ENCODE results near the gene CELA2B.
"Not testable (repeated sequence)": the region's sequence is repeated elsewhere in the genome, so short reads cannot be mapped to it uniquely, and the experiment has no call there.

The CELA2B gene

DNA sequence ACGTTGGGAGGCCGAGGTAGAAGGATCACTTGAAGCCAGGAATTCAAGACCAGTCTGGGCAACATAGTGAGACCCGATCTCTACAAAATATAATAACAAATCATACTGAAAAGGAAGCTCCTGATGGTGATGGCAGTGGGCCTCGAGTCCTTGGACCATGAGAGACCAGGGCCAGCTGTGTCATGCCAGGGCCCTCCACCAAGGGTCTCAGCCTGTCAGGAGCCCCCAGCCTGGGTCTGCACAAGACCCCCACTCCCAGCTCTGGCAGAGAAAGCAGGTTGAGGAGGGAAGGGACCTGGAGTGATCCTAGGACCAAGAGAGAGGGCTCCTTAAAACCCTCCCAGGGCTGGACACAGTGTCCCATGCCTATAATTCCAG, 44.3 kb upstream of the CELA2B start:
- TF ChIP-seq, protein P1, sequence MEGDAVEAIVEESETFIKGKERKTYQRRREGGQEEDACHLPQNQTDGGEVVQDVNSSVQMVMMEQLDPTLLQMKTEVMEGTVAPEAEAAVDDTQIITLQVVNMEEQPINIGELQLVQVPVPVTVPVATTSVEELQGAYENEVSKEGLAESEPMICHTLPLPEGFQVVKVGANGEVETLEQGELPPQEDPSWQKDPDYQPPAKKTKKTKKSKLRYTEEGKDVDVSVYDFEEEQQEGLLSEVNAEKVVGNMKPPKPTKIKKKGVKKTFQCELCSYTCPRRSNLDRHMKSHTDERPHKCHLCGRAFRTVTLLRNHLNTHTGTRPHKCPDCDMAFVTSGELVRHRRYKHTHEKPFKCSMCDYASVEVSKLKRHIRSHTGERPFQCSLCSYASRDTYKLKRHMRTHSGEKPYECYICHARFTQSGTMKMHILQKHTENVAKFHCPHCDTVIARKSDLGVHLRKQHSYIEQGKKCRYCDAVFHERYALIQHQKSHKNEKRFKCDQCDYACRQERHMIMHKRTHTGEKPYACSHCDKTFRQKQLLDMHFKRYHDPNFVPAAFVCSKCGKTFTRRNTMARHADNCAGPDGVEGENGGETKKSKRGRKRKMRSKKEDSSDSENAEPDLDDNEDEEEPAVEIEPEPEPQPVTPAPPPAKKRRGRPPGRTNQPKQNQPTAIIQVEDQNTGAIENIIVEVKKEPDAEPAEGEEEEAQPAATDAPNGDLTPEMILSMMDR (conservative IDR thresholded peaks at IDR 0.05): no peak
- TF ChIP-seq ZFX (IDR thresholded peaks at IDR 0.05): no peak
- no peak overlapping the region for H3K27ac ChIP-seq

DNA sequence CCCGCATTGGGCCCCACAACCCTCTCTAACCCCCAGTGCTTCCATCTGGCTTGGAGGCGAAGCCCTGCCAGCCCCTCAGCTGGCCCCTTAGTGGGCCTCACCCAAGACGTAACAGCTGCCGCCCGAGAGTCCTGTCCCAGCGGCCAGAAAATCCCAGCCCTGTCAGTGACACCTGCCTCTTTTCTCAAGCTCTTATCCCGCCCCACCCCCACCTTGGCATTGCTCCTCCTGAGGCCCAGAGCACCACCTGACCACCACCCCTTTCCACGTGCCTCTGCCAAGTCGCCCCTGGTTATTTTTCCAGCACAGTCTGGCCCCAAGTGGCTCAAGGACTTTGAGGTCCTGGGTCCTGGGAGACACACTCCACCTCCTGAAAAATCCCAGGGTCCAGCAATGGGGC, 43.6 kb upstream of the CELA2B start:
- TF ChIP-seq ZFX (IDR thresholded peaks at IDR 0.05): no peak
- TF ChIP-seq, protein P1 (conservative IDR thresholded peaks at IDR 0.05): no peak
- H3K27ac ChIP-seq: no peak overlapping the region

DNA sequence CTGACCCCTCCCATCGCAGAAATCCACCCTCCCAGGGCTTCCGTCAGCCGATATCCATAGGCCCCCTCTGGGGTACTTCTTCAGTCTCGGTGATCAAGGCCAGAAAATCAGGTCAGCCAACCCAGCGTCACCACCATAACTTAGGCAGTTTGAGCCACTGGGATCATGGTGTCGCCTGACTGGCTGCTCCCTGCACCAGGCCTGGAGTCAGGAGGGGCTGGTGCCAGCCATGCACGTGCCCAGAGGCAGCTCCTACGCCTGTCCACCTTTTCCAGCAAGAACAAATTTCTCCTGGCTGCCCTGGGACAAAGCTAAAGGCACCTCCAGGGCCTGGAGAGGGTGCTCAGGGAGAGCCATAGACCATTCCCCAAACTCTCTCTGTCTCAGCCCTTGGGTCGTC, 42.4 kb upstream of the CELA2B start:
- H3K27ac ChIP-seq: no peak overlapping the region
- TF ChIP-seq, protein P1 (conservative IDR thresholded peaks at IDR 0.05): no peak
- TF ChIP-seq ZFX (IDR thresholded peaks at IDR 0.05): no peak

DNA sequence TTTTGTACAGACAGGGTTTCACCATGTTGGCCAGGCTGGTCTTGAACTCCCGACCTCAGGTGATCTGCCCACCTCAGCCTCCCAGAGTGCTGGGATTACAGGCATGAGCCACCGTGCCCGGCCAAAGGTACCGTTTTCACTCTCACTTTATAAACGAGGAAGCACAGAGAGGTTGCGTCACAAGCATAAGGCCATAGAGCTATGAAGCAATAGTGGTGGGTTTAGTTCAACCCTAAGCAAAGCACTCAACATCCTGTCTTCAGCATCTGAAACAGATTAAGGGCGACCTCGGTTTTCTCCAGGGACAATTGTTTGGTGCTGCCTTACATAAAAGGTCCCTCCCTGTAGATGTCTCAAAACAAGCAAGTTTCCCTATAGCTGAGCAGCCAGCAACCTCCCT, 41.2 kb upstream of the CELA2B start:
- not testable (repeated sequence) for H3K27ac ChIP-seq

DNA sequence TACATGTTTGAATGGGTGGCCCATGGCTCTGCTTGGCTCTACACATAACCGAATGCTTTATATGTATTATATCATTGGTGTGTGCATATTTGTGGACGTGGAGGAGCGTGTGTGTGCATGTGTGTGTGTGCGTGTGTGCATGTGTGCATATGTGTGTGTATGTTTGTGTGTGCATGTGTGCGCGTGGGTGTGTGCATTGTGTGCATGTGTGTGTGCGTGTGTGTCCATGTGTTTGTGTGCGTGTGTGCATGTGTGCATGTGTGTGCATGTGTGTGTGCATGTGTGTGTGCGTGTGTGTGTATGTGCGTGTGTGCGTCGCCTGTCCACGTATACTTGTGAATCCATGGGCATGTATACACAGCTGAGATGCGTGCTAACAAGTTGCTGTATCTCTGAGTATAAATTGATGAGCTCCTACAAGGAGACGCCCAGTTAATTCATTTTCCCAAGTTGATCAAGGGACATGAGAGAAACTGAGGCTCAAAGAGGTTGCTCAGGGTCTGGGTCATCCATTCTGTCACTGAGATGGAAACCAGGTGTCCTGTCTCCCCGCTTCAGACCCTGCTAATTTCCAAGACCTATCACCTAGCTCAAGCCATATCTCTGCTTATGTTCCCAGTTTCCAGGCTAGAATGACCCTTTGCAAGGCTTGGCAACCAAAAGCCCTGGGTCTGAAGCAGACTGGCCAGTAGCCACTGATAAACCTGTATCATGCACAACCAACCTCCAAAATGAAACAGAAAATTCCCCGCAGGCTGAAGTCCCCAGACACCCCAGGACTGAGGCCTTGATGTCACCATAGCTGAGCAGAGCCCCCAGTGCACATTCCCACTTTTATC, 40.4 kb upstream of the CELA2B start:
- H3K27ac ChIP-seq: no peak overlapping the region
- TF ChIP-seq ZFX (IDR thresholded peaks at IDR 0.05): no peak
- TF ChIP-seq, protein P1 (conservative IDR thresholded peaks at IDR 0.05): no peak

DNA sequence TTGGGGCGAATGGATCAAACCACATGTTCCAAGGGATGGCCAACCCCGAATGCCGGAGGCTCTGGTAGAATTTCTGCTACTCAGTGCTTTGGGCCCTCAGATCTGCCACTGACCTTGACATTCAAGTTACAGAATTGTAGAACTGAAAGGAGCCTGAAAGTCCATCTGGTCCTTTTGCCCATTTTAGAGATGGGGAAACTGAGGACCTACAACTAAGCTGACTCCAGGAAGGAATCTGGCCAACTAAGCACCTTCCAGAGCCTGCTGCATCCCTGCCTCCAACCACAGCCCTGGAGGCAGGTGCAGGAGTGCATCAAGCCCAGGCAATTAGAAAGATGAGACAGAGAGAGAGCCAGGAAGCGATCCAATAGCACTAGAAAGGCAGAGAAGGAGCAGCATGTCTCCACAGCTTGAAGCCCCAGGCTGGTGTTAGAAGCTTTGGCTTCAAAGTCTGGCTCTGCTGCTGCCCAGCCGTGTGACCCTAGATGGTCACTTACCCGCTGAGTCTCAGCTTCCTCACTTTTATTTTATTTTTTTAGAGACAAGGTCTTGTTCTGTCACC, 38.9 kb upstream of the CELA2B start:
- no peak for TF ChIP-seq ZFX (IDR thresholded peaks at IDR 0.05)
- TF ChIP-seq, protein P1 (conservative IDR thresholded peaks at IDR 0.05): no peak

DNA sequence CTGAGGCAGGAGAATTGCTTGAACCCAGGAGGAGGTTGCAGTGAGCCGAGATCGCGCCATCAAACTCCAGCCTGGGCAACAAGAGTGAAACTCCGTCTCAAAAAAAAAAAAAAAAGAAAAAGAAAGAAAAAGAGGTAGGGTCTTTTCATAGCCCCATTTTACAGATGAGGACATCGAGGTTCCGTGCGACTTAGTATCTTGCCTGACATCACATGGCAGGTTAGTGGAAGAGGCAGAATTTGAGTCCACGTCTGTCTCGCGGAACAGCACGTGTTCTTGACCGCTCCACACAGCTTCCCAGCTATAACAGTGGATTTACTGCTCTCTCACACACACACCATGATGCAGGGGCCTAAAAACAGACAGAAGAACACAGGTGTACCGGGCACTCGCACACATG, 36.6 kb upstream of the CELA2B start:
- no peak for TF ChIP-seq ZFX (IDR thresholded peaks at IDR 0.05)
- TF ChIP-seq, protein P1 (conservative IDR thresholded peaks at IDR 0.05): no peak
- no peak overlapping the region for H3K27ac ChIP-seq

More for the DNA sequence above, 38.9 kb upstream of the CELA2B start:
- H3K27ac ChIP-seq: no peak overlapping the region

DNA sequence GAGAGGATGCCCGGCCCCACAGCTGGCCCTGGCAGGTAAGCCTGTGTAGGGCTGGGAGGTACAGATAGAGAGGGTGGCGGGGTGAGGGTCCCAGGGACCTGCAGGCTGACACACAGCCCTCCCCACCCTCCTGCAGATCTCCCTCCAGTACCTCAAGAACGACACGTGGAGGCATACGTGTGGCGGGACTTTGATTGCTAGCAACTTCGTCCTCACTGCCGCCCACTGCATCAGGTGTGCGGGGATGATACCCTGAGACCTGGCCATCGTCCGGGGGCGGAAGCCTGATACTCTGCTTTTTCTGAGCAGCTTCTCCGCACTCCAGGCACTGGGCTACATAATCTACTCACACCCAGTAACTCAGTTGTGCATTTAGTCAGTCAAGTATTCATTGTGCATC, 35.5 kb upstream of the CELA2B start:
- no peak overlapping the region for H3K27ac ChIP-seq
- no peak for TF ChIP-seq ZFX (IDR thresholded peaks at IDR 0.05)
- TF ChIP-seq, protein P1 (conservative IDR thresholded peaks at IDR 0.05): no peak
